Pancreas (tissue), 10 donors: ENCODE measurements around the gene MRPS25. TPM values are rescaled to one million over a fixed set of nuclear protein-coding genes. Genes with fewer than 3 reads are reported as not detected.

ENCODE experiments used
- ATAC-seq, 4 donors: fragments of 200-7000 bp; cut with Tn5 transposase; one replicate each; pipeline versions ENCODE4 v1.8.0 to v1.9.1; 2020; ENCODE audit warnings: mild to moderate bottlenecking in 4 of 4, moderate library complexity in 4 of 4
- DNase-seq, 6 donors: peaks; one replicate each; pipeline ENCODE4 v3.0.0-alpha.2; 2020
- FAIRE-seq: peaks from 2 replicates; lab custom pipeline; 2012; peaks lifted over from hg19 to GRCh38; lab: Jason Lieb, UNC
- H3K27ac ChIP-seq, 4 donors: fragments of 200-600 bp; sonication (generic); 1 replicate in 3 of 4; 2 replicates in 1 of 4; pipeline versions ENCODE4 v1.5.0 to v1.8.0; 2020
- H3K27me3 ChIP-seq, 4 donors: fragments of 200-600 bp; one replicate each; pipeline ENCODE4 v1.8.0; 2021
- H3K36me3 ChIP-seq, 3 donors: fragments of 200-600 bp; sonication (generic) in 1 of 3; one replicate each; pipeline versions ENCODE4 v1.5.0 to v1.8.0; 2020 to 2021
- H3K4me1 ChIP-seq, 3 donors: fragments of 200-600 bp; one replicate each; pipeline ENCODE4 v1.8.0; 2021
- H3K4me3 ChIP-seq, 4 donors: fragments of 200-600 bp; sonication (generic) in 2 of 4; one replicate each; pipeline versions ENCODE4 v1.5.0 to v1.8.0; 2020 to 2021
- H3K9me3 ChIP-seq, 4 donors: fragments of 200-600 bp; one replicate each; pipeline ENCODE4 v1.8.0; 2021
- WGBS, 2 donors: extraction: QIAGEN DNeasy Blood & Tissue Kit; methylation state at CpG; one replicate each; pipeline ENCODE4 v1.1.7; 2013; 5-methylcytosine and 5-hydroxymethylcytosine counted together
- intact Hi-C, 3 donors: fragments of 100-400 bp; cut with DNase I; formaldehyde crosslinking; loops; one replicate each; pipeline versions ENCODE4 v1.11.1 to v1.14.2; 2022
- polyA plus RNA-seq, 2 donors: library from polyadenylated mRNA; stranded (reverse); fragments of 200-250 nt; gene quantifications; one replicate each; pipeline ENCODE4 v1.2.3, GENCODE V29; 2013
- total RNA-seq, 6 donors: library from RNA; stranded (reverse); fragmentation: NEBNext Ultra II Directional in 4 of 6; extraction: Animal tissue kit (Norgen Biotek cat#: 25700) in 4 of 6; gene quantifications; one replicate each; pipeline versions ENCODE4 v1.2.1 to v1.2.4, GENCODE V29; 2021 to 2023
- TF ChIP-seq, protein P1 (sequence below), 4 donors: fragments of 200-600 bp; sonication (generic) in 3 of 4; IDR thresholded peaks; one replicate each; pipeline versions ENCODE4 v1.5.0 to v1.8.0; 2021; ENCODE audit warnings: antibody characterized with exemption in 4 of 4
- donor health status: healthy with polysubstance abuse.
- donor health status: DM: no; HTN: no; CAD: no; lungs with moderate emphysema.
- donor health status: DM: no; HTN: no; CAD: no.
- donor health status: control.
- donor health status: control.
- donor health status: Bipolar disorder and iron deficiency.
- donor health status: DM: yes; HTN: yes; CAD: no.
- donor health status: DM: no; HTN: no; CAD: no.
- donor health status: DM: no; HTN: no; CAD: no.
- donor health status: DM: yes; HTN: yes; CAD: no.

MRPS25 gene
- total and polyA plus RNA-seq, 8 donors, result 14.3 to 44.0 (median 19.7) TPM

DNA sequence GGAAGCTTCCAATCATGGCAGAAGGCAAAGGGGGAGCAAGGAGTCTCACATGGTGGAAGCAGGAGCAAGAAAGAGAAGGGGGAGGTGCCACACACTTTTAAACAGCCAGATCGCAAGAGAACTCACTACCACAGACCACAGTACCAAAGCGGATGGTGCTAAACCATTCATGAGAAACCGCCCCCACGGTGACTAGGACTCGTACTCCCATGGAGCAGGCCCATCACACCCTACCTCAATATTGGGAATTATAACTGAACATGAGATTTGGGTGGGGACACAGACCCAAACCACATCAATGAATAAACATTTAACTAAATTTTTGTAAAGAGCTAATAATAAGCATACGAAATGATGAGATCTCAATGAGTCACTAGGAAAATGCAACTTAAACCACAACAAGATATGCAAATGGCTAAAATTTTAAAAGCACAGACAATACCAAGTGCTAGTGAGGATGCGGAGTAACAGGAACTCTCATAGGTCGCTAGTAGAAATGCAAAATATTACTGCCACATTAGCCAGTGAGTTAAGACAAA is 10.0 kb downstream of the MRPS25 start:
- 95 to 97% methylated on average over 8 of the region's 8 CpGs for WGBS, 2 donors
- Histone ChIP-seq H3K4me3 (no peak overlapping the region), H3K36me3 (peaks cover 3 to 14% (median 5%) of the 10 kb centered on the region in 3 donors), H3K4me1 (no peaks in the 10 kb centered on the region), H3K27ac (no peak overlapping the region), H3K27me3 (no peaks in the 10 kb centered on the region), H3K9me3 (no peaks in the 10 kb centered on the region)
- ATAC-seq (no peak), DNase-seq (no peak), FAIRE-seq (no peak)
- intact Hi-C loops, result no loop called here
- TF ChIP-seq, protein P1, sequence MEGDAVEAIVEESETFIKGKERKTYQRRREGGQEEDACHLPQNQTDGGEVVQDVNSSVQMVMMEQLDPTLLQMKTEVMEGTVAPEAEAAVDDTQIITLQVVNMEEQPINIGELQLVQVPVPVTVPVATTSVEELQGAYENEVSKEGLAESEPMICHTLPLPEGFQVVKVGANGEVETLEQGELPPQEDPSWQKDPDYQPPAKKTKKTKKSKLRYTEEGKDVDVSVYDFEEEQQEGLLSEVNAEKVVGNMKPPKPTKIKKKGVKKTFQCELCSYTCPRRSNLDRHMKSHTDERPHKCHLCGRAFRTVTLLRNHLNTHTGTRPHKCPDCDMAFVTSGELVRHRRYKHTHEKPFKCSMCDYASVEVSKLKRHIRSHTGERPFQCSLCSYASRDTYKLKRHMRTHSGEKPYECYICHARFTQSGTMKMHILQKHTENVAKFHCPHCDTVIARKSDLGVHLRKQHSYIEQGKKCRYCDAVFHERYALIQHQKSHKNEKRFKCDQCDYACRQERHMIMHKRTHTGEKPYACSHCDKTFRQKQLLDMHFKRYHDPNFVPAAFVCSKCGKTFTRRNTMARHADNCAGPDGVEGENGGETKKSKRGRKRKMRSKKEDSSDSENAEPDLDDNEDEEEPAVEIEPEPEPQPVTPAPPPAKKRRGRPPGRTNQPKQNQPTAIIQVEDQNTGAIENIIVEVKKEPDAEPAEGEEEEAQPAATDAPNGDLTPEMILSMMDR (IDR thresholded peaks at IDR 0.05), result no peak

DNA sequence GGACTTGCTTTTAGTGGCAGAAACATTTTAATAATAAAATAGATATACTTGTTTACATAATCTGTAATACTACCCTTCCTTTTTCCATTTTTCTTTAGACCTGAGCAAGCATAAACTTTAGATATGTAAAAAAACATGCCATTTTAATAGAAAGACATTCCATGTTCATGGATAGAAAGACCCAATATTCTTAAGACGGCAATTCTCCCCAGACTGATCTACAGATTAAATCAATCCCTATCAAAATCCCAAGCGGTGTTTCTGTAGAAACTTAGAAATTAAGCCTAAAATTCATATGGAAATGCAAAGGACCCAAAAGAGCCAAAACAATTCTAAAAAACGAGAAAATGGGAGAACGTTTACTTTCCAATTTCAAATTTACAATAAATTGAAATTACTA is 11.6 kb downstream of the MRPS25 start:
- Histone ChIP-seq H3K27me3 (no peaks in the 10 kb centered on the region), H3K27ac (no peak overlapping the region), H3K4me1 (no peaks in the 10 kb centered on the region), H3K4me3 (no peak overlapping the region), H3K36me3 (peaks cover 3 to 15% (median 6%) of the 10 kb centered on the region in 3 donors), H3K9me3 (no peaks in the 10 kb centered on the region)
- WGBS, 2 donors, result 95 to 97% methylated on average over 4 of the region's 4 CpGs
- intact Hi-C loops, result no loop called here
- DNase-seq (no peak), FAIRE-seq (no peak), ATAC-seq (no peak)
- TF ChIP-seq, protein P1 (IDR thresholded peaks at IDR 0.05), result no peak

DNA sequence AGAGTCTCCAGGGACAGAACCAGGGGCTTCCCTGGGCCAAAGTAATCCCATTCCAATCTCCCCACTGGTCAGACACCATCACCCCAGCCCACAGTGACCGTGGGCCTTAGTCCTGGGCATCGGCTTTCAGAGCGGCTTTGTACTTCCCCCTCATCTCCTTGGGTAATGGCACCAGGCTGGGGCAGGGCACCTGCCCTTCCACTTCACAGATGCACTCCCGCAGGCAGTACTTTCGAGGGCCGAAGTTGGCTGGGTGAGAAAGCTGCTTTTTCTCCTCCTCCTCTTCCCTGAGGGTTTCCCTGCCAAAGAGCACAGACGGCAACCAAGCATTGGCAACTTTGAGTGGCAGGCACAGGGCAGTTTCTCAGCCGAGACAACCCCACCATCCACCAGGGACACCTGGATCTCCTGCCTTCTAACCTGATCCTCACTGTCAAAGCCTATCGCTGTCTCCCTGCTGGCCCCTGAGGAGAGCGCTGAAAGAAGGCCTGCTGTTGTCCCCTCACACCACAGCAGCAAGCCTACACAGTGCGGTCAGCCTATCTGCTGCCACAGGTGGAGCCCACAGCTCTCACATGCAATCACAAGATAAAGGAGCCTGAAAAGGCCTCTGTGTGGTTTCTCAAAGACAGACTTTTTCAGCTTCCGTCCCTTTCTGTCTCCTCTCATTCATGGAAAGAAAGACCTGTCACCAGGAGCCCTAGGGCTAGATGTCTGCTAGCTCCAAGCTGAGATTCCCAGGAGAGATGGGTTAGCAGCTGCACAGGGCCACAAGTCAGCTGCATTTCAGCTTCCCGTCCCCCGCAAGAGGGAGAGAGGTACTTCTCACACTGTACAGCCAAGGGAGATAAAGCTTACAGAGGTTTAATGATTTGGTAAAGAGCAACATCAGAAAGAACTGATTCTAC is 12.5 kb downstream of the MRPS25 start:
- H3K4me1 ChIP-seq, result no peaks in the 10 kb centered on the region
- TF ChIP-seq, protein P1 (IDR thresholded peaks at IDR 0.05), result no peak
- no peak overlapping the region for H3K27ac ChIP-seq
- H3K27me3 ChIP-seq, result no peaks in the 10 kb centered on the region
- no peaks in the 10 kb centered on the region for H3K9me3 ChIP-seq
- ATAC-seq (no peak), FAIRE-seq (no peak), DNase-seq (no peak)
- intact Hi-C loops, result no loop called here
- 95% methylated on average over 14 of the region's 14 CpGs for WGBS, 2 donors
- H3K4me3 ChIP-seq, result no peak overlapping the region
- peaks cover 3 to 23% (median 14%) of the 10 kb centered on the region in 3 donors for H3K36me3 ChIP-seq

DNA sequence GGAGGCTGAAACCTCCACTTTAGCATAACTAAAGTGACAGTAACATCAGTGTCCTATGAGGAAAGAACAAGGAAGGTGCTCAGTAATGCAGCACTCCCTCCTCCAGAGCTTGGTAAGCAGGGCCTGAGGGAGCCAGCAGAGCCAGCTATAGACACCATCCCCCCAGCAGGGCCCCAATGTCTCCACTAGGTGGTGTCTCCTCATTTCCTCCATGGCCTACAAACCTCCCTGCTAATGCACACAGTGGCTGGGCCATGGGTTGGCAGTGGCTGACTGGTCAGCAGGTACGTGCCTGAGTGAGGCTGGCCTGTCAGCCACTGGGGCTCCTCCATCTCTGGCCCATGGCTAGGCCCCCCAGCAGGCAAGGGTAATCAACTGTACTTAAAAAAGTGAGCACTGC is 13.6 kb downstream of the MRPS25 start:
- intact Hi-C loops, result no loop called here
- H3K4me1 ChIP-seq, result no peaks in the 10 kb centered on the region
- WGBS, 2 donors, result 69 to 73% methylated on average over 1 of the region's 1 CpG
- peak; percentile 69 to 90 (median 85) for ATAC-seq
- DNase-seq, result peak in 2 of 6 donors; percentile 36 to 39
- no peak for FAIRE-seq
- no peak overlapping the region for H3K27ac ChIP-seq
- H3K4me3 ChIP-seq, result no peak overlapping the region
- H3K27me3 ChIP-seq, result no peaks in the 10 kb centered on the region
- no peaks in the 10 kb centered on the region for H3K9me3 ChIP-seq
- TF ChIP-seq, protein P1 (IDR thresholded peaks at IDR 0.05), result peak; percentile 15 to 47 (median 35)
- peaks cover 3 to 34% (median 17%) of the 10 kb centered on the region in 3 donors for H3K36me3 ChIP-seq
